ENCODE measurements around the gene ISYNA1. TPM values are rescaled to one million over a fixed set of nuclear protein-coding genes. Genes with fewer than 3 reads are reported as not detected.

The ISYNA1 gene
- total RNA-seq, 1 donor from 2014 or later: 178 TPM

GRCh38 chr19:18434411-18435175, 3.3 kb downstream of the ISYNA1 start:
- peak overlapping the region; percentile 44 for H3K27ac Mint-ChIP-seq (ENCODE audit: unreplicated experiment)
- no peaks in the 10 kb centered on the region for H3K36me3 Mint-ChIP-seq (ENCODE audit: unreplicated experiment)
- H3K4me3 Mint-ChIP-seq (ENCODE audit: unreplicated experiment): peak overlapping the region; percentile 62
- no peak for DNase-seq (ENCODE audit: extremely low spot score, unreplicated experiment)
- no peaks in the 10 kb centered on the region for H3K27me3 Mint-ChIP-seq (ENCODE audit: unreplicated experiment)
- H3K4me1 Mint-ChIP-seq (ENCODE audit: unreplicated experiment): peaks cover 40% of the 10 kb centered on the region
- H3K9me3 Mint-ChIP-seq (ENCODE audit: unreplicated experiment): no peaks in the 10 kb centered on the region
- TF ChIP-seq CTCF (IDR thresholded peaks at IDR 0.05): no peak

GRCh38 chr19:18433735-18434398, 4.1 kb downstream of the ISYNA1 start:
- Mint-ChIP-seq H3K27ac (ENCODE audit: unreplicated experiment) (peak overlapping the region; percentile 44), H3K9me3 (ENCODE audit: unreplicated experiment) (no peaks in the 10 kb centered on the region), H3K4me1 (ENCODE audit: unreplicated experiment) (peaks cover 35% of the 10 kb centered on the region), H3K36me3 (ENCODE audit: unreplicated experiment) (no peaks in the 10 kb centered on the region), H3K4me3 (ENCODE audit: unreplicated experiment) (peak overlapping the region; percentile 62), H3K27me3 (ENCODE audit: unreplicated experiment) (no peaks in the 10 kb centered on the region)
- TF ChIP-seq CTCF (IDR thresholded peaks at IDR 0.05): no peak
- no peak for DNase-seq (ENCODE audit: extremely low spot score, unreplicated experiment)

GRCh38 chr19:18433015-18433691, 4.8 kb downstream of the ISYNA1 start:
- no peak overlapping the region for H3K4me3 Mint-ChIP-seq (ENCODE audit: unreplicated experiment)
- TF ChIP-seq CTCF (IDR thresholded peaks at IDR 0.05): no peak

GRCh38 chr19:18432275-18433014, 5.5 kb downstream of the ISYNA1 start:
- no peak for DNase-seq (ENCODE audit: extremely low spot score, unreplicated experiment)
- no peaks in the 10 kb centered on the region for H3K27me3 Mint-ChIP-seq (ENCODE audit: unreplicated experiment)
- H3K27ac Mint-ChIP-seq (ENCODE audit: unreplicated experiment): no peak overlapping the region
- H3K4me1 Mint-ChIP-seq (ENCODE audit: unreplicated experiment): peaks cover 29% of the 10 kb centered on the region
- H3K9me3 Mint-ChIP-seq (ENCODE audit: unreplicated experiment): no peaks in the 10 kb centered on the region
- H3K4me3 Mint-ChIP-seq (ENCODE audit: unreplicated experiment): no peak overlapping the region
- no peaks in the 10 kb centered on the region for H3K36me3 Mint-ChIP-seq (ENCODE audit: unreplicated experiment)
- no peak for TF ChIP-seq CTCF (IDR thresholded peaks at IDR 0.05)

More at GRCh38 chr19:18433015-18433691, 4.8 kb downstream of the ISYNA1 start:
- Mint-ChIP-seq H3K36me3 (ENCODE audit: unreplicated experiment) (no peaks in the 10 kb centered on the region), H3K27ac (ENCODE audit: unreplicated experiment) (no peak overlapping the region), H3K27me3 (ENCODE audit: unreplicated experiment) (no peaks in the 10 kb centered on the region), H3K4me1 (ENCODE audit: unreplicated experiment) (peaks cover 31% of the 10 kb centered on the region), H3K9me3 (ENCODE audit: unreplicated experiment) (no peaks in the 10 kb centered on the region)
- no peak for DNase-seq (ENCODE audit: extremely low spot score, unreplicated experiment)

Measured in osteocyte (in vitro differentiated cells).